Activated CD4-positive, alpha-beta T cell treated with anti-CD3 and anti-CD28 coated beads, Interleukin-10, Interleukin-2, amounts not matched to agents 100 ng/mL and 50 ng/mL, durations not matched to agents 16 hours and 8 hours (primary cell): Measurements from ENCODE around the gene DRP2.
"Not testable (repeated sequence)": the region's sequence is repeated elsewhere in the genome, so short reads cannot be mapped to it uniquely, and the experiment has no call there.

Source experiments
- DNase-seq: peaks from one replicate; pipeline ENCODE4 v3.0.0-alpha.2; 2020

Gene DRP2, protein sequence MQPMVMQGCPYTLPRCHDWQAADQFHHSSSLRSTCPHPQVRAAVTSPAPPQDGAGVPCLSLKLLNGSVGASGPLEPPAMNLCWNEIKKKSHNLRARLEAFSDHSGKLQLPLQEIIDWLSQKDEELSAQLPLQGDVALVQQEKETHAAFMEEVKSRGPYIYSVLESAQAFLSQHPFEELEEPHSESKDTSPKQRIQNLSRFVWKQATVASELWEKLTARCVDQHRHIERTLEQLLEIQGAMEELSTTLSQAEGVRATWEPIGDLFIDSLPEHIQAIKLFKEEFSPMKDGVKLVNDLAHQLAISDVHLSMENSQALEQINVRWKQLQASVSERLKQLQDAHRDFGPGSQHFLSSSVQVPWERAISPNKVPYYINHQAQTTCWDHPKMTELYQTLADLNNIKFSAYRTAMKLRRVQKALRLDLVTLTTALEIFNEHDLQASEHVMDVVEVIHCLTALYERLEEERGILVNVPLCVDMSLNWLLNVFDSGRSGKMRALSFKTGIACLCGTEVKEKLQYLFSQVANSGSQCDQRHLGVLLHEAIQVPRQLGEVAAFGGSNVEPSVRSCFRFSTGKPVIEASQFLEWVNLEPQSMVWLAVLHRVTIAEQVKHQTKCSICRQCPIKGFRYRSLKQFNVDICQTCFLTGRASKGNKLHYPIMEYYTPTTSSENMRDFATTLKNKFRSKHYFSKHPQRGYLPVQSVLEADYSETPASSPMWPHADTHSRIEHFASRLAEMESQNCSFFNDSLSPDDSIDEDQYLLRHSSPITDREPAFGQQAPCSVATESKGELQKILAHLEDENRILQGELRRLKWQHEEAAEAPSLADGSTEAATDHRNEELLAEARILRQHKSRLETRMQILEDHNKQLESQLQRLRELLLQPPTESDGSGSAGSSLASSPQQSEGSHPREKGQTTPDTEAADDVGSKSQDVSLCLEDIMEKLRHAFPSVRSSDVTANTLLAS

DNA sequence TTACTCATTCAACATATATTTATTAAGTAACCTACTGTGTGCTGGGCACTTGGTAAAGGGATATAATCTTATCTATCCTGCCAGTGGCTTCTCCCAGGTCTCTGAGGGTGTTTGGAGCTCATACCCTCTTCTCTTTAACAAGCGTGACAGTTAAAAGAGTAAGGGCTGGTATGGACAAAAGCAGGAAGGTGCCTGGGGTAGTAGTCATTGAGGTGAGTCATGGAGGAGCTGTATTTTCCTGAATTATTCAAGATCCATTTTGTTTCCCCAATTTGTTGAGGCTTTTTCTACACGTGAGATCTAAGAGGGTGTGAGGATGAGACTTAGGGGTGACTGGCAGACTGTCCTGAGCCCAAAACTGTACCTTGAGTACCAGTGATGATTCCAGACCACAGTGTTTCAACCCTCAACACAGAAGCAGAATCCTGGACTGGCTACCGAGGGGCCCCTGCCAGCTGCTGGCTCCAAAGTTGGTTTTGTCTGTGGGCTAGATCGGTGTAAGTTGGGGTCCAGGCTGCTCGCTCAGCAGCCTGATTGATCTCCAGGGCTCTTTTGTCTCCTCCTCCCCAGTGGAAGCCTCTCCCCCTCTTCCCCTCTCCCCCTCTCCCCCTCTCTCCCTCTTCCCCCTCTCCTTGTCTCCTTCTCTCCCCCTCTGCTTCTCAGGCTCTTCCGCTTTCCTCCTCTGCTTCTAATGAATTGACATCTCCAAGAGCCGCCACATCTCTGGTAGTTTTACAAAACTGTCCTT is at the start of gene DRP2:
Gene DRP2, plus strand, starts transcription at position 671 of the 748 bp plus-strand sequence. CDS start 11,862 bp downstream, outside the sequence.
- DNase-seq, result no peak

DNA sequence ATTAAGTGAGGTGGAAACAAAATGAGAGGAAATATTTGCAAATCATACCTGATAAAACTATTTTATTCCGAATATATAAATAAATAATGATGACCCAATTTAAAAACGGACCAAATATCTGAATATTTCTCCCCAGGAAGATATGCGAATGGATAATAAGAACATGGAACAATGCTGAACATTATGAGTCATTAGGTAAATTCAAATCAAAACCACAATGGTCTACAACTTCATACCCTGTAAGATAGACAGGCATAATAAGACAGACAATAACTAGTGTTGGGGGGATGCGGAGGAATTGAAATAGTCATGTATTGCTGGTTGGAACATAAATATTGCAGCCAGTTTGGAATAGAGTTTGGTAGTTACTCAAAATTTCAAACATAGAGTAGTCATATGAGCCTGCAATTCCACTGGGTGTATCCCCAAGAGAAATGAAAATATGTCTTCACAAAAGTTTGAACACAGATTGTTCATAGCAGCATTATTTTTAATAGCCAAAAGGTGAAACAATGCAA is 47.6 kb upstream of the DRP2 start:
- no peak for DNase-seq

DNA sequence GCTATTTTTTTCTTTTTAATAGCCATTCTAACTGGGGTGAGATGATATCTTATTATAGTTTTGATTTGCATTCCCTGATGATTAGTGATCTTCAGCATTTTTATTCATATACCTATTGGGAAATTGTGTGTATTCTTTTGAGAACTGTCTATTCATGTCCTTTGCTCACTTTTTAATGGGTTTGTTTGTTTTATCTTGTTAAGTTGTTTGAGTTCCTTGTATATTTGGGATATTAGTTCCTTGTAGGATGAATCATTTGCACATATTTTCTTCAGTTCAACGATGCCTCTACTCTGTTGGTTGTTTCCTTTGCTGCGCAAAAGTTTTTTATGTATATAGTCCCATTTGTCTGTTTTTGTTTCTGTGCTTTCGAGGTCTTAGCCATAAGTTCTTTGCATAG is 43.1 kb upstream of the DRP2 start:
- DNase-seq, result no peak

DNA sequence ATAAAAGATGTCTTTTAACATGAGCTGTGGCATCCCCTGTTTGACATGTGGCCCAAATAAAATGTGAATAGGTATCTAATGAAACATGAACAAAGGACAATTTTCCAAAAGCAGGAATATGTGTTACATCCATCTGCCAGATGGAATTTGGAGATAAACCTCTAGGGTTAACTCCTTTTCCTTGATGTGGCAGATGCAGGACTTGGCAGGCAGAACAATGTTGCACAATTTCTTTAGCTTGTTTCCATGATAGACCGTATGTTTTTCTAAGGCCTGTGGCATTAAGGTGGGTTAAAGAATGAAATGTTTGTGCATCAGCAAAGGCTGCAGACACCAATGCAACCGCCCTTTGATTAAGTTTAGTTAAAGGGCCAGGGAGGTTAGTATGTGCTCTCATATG is 34.7 kb upstream of the DRP2 start:
- not testable (repeated sequence) for DNase-seq

DNA sequence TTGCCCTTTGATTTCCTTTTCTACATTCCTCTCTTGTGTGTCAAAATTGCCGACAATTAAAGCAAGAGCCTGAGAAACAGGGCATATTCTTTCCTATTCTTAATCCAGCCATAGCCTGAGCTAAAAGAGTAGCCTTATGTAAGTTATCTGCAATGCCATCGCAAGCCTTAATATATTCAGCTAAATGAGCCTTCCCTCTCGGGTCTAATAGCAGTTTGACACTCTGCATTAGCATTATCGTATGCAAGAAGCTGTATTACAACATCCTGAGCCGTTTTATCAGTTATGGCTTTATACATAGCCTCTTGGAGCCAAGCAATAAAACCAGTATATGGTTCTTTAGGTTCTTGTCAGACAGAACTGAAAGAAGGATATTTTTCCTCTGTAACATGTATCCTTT is 31.6 kb upstream of the DRP2 start:
- not testable (repeated sequence) for DNase-seq

DNA sequence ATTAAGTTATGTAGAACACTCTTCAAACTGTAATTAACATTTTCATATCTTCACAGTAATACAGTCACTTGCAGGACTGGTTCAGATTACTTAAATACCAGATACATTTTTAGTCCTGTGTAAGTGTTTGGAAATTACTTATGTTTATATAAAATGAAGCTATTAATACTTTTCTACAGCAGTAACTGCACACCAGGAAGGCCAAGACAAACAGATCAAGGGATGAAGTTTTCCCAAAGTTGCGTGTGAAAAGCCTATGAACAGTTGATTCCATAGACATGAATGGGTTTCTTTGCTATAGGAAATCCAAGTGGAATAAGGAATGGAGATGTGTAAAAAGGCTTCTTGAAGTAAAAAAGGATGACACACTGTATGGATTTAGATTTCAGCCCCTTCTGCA is 28.9 kb upstream of the DRP2 start:
- no peak for DNase-seq

DNA sequence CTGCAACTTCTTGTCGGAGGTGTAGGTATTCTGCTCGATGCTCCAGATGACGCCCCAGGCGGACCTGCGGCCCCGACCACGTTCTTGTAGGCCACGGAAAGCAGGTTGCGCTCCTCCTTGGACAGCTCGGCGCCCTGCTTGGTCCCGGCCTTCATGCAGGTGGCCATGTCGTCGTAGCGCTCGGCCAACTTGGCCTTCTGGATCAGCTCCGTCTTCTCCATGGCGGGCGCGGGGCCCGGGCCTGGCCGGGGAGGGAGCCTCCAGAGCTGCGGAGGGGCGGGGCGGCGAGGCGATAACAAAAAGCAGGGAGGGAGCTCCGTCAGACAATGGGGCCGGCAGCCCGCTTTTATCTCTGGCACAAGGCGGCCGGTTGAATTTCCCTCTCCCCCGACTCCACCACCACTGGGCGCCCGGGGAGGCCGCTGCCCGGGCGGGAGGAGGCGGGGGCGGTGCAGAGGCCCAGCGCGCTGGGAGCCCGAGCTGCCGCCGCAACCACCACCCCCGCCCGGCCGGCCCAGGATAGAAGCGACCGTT is 28.3 kb upstream of the DRP2 start:
- DNase-seq, result no peak

DNA sequence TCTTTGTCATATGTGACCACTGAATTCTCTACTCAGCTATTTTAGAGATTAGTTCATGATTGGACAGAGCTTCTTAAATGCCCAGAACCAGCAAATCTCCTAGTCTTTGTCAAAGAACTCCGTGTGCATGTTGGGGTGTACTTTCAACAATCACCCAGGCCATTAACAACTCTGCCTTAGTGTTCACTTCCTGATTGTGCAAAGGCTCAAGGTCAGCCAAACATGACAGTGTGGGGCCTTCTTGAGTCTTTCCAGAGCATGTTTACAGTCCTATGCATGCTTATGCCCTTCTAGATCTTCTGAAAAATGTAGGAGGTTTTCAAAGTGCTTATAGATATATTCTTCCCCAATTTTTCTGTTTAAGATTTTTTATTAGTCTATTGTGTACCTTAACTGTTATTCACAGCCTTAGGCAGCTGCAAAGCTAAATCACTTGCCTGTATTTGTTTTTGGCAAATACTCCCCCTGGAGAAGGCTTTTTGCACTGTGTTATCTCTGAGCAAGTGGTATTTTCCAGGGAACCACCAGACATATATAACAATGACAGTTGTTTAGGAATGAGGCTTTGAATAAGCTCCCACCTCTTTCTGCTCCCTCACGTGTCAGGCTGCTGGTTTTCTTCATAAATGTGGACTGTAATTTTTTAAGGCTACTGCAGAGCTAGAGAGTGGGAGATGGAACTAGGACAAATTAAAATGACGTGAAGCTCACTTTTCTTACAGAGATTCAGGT is 24.0 kb upstream of the DRP2 start:
- DNase-seq, result no peak

DNA sequence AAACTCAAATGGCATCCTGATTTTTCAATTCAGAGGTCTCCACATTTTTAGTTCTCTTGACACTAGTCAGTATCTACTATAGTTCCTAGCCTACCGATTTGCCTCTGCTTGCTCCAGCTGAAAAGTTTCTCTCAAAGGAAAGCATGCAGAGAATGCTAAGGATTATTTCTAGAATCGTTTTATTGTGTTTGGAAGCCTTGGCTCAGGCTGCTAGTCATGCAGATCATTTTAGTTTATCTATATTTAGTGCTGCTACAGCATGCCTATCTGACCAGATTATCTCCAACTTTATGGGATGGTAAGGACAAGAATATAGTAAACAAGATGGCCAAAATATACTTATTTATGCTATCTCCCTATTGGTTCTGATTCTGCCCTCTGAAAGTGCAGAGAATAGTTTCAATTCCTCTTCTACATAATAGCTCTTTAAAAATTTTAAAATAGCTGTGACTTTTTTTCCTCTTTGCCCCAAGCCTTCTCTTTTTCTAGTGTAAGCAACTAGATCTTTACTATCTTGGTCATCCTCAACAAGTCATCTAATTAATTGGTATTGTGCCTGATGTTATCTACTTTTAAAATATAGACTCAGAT is 15.7 kb upstream of the DRP2 start:
- DNase-seq, result no peak

DNA sequence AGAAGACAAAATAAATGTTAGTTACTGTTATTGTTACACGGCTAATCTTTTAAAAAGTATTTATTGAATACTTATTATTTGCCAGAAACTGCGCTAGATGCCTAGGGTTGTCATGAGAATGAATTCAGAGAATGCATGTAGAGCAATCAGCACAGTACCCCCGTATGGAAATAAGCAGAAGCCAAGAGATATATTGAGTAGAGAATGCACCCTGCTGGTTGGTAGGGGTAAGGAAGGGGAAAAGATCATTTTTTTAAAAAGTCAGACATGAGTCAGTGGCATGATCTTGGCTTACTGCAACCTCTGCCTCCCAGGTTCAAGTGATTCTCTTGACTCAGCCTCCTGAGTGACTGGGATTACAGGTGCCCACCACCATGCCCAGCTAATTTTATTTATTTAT is 13.1 kb upstream of the DRP2 start:
- peak; percentile 58 for DNase-seq

DNA sequence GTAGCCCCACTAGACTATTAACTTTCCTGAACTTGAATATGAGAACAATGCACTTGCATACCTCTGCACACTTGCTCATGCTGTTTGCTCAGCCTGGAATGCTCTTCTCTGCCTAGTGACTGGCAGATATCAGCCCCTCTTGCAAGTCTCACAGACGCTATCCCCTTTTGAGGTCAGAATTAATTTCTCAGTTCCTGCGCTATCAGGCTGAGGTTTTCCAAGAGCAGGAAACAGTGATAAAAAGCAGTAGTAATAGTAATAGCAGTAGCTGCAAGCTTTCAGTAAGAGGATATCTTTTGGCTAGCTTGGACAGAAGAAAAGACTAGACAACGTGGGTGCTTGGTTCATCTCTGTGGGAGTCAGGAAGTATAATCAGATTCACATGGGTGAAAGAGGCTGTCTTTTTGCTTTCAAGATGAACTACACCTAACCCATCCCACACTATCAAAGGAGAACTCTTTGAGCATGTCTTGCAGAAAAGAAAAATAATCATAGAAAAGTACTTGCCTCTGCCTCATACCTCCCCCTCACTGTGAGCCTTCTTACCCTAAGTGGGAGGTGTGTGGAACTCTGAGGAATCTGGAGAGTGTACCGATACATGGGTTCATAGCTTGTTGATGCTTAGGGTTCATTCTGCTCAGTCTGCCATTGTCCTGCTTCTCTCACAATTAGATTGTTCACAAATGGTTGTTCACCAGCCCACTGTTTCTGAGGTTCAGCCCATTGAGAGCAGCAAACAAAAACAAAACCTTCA is 11.3 kb upstream of the DRP2 start:
- DNase-seq, result peak; percentile 72

DNA sequence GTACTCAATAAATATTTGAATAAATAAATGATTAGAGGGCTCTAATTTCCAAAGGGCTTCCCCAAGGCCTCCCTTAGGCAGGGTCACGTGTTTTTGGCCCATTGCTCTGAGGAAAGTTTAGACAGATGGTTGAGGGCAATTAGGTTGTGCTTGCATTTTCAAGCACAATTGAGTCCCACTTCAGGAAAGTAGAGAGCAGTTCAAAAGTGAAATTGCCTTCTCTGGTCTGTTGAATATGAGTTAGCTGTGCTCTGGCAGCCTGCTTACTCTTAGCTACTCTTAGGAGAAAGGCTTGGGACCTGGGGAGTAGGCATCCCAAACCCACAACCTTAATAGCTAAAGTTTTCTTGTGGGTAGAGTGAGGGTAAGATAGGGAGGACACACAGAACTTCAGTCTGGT is 9.0 kb upstream of the DRP2 start:
- no peak for DNase-seq

DNA sequence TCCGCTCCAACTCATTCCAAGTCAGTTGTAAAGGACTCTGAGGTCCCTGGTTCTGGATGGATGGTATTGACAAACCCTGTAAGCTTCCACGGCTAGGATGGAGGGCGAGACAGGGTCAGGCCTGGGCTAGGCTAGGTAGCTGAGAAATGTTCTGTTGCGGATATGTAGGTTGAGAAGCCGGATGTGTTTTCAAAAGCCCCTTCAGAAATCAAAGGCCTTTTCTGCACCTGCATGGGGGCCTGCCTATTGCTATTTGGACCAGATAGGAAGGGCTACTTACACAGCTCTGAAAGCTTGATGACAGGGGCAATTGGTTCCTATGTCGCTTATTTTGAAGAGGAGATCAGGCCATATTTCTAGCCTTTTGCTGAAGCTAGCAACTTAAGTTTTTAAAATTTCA is 1.9 kb upstream of the DRP2 start:
- DNase-seq, result no peak

DNA sequence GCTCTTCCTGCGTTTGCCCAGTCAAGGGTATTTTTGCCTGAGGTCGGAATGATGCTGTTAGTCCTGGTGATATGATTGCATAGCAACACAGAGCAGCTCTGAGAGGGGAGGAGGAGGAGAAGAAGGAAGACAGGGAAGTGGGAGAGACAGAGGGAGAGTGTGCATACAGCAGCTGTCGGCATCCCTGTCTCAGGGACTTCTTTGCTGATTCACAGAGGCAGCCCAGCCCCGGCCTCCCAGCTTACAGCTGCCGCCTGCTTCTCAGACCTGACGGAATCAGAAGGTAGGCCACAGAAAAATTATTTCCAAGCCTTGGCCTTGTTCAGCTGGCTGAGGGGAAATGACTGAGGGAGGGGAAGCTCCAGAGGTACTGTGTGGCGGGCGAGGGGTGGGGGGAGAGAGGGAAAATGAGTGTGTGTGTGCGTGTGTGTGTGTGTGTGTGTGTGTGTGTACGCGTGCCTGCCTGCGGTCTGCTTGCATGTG is 319 bp downstream of the DRP2 start:
- no peak for DNase-seq

DNA sequence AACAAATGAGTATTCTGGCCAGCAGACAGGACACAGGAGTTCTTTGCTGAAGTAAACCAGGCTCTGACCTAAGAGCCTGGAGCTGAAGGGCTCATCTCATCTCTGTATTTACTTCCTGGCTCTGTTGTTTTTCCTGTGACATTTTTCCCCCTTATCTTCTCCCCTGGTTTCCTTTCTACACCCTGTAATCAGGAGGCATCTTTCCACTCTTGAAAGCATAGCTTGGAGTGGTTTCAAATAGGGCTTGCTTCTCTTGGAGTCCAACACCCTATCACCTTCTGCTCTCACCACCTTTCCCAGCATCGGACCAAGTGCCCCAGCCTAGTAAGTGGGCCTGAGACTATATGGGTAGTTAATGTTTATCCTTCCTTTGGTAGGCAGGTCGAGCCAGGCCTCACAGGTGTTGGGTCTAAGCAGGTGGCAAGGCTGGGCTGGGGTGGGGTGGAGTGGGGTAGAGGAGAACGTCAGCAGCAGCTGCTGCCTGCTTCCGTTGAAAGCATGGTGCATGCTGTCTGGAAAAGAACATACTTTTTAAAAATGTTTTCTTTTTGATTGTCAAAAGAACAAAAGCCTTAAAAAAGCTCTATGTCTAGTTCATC is 1.2 kb downstream of the DRP2 start:
- no peak for DNase-seq

DNA sequence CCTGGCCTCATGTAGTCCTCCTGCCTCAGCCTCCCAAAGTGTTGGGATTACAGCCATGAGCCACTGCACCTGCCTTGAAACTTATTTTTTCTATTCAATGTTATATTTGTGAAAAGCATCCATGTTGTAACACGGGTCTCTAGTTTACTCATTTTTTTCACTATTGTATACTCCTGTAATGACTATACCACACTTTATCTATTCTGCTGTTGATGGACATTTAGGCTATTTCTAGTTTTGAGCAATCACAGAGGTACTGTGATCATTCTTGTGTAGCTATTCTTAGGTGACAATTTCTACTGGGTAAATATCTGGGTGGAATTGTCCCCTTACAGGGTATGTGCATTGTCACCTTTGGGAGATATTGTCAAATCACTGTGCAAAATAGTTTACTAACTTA is 3.6 kb downstream of the DRP2 start:
- peak; percentile 37 for DNase-seq

DNA sequence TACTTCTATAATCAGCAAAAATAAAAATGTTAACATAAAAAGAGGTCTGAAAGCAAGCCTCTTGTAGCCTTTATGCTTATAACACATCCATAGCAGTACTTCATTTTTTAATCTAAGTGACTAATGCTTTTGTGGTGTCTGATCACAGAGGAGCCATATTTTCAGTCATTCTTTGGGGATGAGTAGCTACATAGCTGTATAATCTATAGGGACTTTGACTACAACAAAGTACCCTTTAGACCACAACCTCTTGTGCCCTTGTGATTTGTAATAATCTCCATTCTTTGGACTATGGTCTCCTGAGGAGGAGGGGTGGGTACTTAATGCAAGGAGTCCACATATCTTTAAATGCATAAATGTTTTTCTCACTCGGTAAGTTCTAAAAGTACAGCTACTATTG is 9.6 kb downstream of the DRP2 start:
- DNase-seq, result no peak

DNA sequence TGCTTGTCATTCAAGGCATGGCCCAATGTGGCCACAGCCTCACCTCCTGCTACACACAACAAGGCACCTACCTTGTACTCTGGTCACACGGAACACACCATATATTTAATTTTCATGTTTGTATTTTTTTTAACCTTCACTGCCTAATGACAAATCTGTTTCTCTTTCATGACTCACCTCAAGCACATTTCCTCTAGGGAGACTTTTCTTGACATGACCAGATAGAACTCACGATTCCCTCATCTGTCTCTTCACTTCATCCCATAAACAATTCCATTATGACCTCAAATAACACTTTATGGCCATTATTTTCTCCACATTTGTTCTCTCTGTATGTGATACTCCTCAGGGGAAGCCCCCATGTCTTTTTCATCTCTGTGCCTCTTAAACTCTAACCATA is 11.1 kb downstream of the DRP2 start:
- DNase-seq, result no peak

DNA sequence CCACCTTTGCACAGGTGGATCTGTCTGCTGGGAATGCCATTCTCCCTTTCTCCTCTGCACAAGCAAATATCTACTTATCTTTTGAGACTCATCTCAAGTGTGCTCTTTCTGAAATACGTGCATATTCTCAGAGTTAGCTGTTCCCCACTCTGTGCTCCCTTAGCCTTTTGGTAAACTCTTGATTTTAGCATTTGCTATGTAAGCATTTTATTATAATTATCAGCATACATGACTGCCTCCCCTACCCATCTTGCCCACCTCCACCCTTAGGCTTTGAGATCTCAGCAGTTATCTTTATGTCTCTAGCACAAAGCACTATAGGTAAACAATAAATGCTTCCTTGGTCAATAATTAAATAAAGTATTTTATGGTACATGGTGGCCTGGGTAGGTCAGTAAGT is 11.5 kb downstream of the DRP2 start:
- DNase-seq, result no peak

DNA sequence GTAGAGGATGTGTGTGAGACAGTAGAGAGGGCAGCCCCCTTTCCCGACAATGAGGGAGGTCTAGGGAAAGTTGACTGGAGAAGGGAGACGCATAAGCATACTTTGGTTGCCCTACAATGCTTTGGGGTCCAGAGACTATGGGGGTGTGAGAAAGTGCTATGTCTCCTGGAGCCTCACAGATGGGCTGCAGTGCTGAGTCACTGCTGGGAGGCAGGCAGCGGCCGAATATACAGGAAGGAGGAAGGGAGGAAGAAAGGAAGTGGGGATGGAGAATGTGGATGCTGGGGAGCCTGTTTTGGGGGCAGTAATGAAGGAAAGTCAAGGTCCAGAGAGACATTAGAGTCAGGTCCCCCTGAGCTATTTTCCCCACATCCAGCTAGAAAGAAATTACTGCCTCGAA is 12.7 kb downstream of the DRP2 start:
- DNase-seq, result no peak
